AG04450 (cell line): ENCODE results near the gene COASY. TPM values are rescaled to one million over a fixed set of nuclear protein-coding genes. Genes with fewer than 3 reads are reported as not detected.

Source experiments
- CTCF ChIA-PET: fragments of 300-600, 350-600 bp; formaldehyde crosslinking; extraction: SDS; loops from one replicate; lab custom pipeline; 2022; ENCODE audit warnings: antibody characterized with exemption, inconsistent platforms; lab: Charles Lee
- POLR2A ChIA-PET: fragments of 350-600 bp; formaldehyde crosslinking; extraction: SDS; loops from one replicate; lab custom pipeline; 2021; ENCODE audit warnings: antibody characterized with exemption, inconsistent platforms; lab: Yijun Ruan, JAX
- DNase-seq: peaks from one replicate; pipeline ENCODE4 v3.0.0-alpha.2; 2011; ENCODE audit warnings: low read depth, low spot score
- H3K27ac ChIP-seq: one replicate; pipeline ENCODE4 v1.5.1; 2012; ENCODE audit warnings: low read depth, low read length, control low read depth
- H3K27me3 ChIP-seq: one replicate; pipeline ENCODE4 v1.6.0; 2012; ENCODE audit warnings: low read length; ENCODE audit not compliant: control insufficient read depth, insufficient read depth
- H3K4me3 ChIP-seq: 2 replicates; pipeline ENCODE4 v1.5.1; 2011; ENCODE audit warnings: mild to moderate bottlenecking, low read depth, low read length, control low read depth
- H3K9me3 ChIP-seq: 2 replicates; pipeline ENCODE4 v1.5.1; 2012; ENCODE audit warnings: low read length; ENCODE audit not compliant: control insufficient read depth, insufficient read depth
- polyA plus RNA-seq: library from polyadenylated mRNA; depleted of rRNA; stranded (reverse); fragments of >200 nt; gene quantifications from 2 replicates; pipeline ENCODE4 v1.2.3, GENCODE V29; 2011
- TF ChIP-seq, protein P1 (sequence below): IDR thresholded peaks from 2 replicates; pipeline ENCODE4 v1.5.1; 2011; ENCODE audit warnings: low read depth, low read length, control low read depth, inconsistent platforms

The COASY gene
- polyA plus RNA-seq, 1 experiment: 29.4 TPM

DNA sequence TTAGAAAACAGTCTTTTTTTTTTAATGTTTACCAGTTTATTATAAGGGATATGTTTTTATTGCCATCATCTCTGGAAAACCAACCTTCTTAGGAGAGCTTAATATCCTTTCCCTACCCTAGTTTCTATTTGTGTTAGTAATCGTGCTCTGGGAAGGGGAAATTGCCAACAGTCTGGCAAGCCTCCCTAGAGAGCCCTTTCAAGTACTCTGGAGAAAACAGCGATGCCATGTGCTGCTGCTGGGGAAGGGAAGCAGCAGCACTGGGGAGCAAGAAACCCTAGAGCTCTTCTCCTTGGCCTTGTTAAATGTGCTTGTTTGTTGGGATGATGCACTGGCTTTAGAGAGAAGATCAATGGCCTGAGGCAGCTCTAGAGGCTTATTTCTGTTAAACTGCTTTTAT, 37.0 kb downstream of the COASY start:
- POLR2A ChIA-PET: interaction anchor here (0.6 kb wide), 1 partner anchor 70 kb away, joined by 6 read pairs; no protein-coding TSS in a partner anchor
- CTCF ChIA-PET: interaction anchor here (3.2 kb wide), 1 partner anchor 20 kb away, joined by 10 read pairs; no protein-coding TSS in a partner anchor
- no peak for DNase-seq

DNA sequence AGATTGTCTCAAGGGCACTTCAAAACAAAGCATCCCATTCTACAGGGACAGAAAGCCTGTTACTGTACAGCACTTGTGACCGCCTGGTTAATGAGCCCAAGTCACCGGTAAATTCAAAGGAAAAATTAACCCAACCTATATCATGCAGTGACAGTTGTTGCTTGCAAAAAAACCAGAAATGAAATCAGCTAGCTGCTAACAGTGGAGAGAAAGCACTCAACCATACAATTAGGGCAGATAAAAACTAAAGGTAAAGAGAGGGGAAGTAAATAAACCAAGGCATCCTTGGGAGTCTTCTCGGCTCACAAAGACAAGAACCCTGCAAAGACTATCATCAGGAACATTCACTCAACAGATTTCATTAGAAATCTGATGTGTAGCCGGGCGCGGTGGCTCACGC, 41.4 kb downstream of the COASY start:
- Histone ChIP-seq H3K27ac (no peak overlapping the region), H3K27me3 (no peaks in the 10 kb centered on the region), H3K4me3 (no peak overlapping the region), H3K9me3 (no peaks in the 10 kb centered on the region)
- ChIA-PET POLR2A (no interaction called here), CTCF (no interaction called here)
- TF ChIP-seq, protein P1, sequence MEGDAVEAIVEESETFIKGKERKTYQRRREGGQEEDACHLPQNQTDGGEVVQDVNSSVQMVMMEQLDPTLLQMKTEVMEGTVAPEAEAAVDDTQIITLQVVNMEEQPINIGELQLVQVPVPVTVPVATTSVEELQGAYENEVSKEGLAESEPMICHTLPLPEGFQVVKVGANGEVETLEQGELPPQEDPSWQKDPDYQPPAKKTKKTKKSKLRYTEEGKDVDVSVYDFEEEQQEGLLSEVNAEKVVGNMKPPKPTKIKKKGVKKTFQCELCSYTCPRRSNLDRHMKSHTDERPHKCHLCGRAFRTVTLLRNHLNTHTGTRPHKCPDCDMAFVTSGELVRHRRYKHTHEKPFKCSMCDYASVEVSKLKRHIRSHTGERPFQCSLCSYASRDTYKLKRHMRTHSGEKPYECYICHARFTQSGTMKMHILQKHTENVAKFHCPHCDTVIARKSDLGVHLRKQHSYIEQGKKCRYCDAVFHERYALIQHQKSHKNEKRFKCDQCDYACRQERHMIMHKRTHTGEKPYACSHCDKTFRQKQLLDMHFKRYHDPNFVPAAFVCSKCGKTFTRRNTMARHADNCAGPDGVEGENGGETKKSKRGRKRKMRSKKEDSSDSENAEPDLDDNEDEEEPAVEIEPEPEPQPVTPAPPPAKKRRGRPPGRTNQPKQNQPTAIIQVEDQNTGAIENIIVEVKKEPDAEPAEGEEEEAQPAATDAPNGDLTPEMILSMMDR: no peak
- DNase-seq: no peak

More for the DNA sequence above, 37.0 kb downstream of the COASY start:
- TF ChIP-seq, protein P1: no peak
- Histone ChIP-seq H3K27me3 (no peaks in the 10 kb centered on the region), H3K9me3 (no peaks in the 10 kb centered on the region), H3K4me3 (no peak overlapping the region), H3K27ac (no peak overlapping the region)

DNA sequence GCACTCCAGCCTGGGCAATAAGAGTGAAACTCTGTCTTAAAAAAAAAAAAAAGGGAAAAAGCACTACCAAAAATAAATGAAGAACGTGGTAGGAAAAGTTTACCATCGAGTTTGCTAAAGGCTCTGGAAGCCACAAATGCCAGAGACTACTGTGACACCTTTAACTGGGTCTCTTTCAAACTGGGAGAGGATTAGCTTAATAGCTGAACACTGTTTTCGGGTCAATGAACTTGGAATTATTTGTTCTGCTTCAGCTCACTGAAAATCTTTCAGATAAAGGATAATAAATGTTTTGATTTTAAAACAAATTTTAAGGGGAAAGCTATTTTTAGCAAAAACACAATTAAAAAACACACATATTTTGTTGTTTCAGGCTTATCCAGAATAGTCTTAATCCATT, 45.8 kb downstream of the COASY start:
- POLR2A ChIA-PET: interaction anchor here (0.7 to 2.5 kb wide), 3 partner anchors 69 to 396 kb away, joined by 3 to 12 read pairs (median 3); partner anchors contain the start of gene PLEKHH3
- DNase-seq: no peak
- Histone ChIP-seq H3K27ac (no peak overlapping the region), H3K9me3 (no peaks in the 10 kb centered on the region; the same call in 1 of the 2 replicates), H3K27me3 (no peaks in the 10 kb centered on the region), H3K4me3 (peak overlapping the region; percentile 98)
- TF ChIP-seq, protein P1: no peak
- CTCF ChIA-PET: interaction anchor here (0.7 to 1.4 kb wide), 3 partner anchors 22 to 72 kb away, joined by 3 read pairs; no protein-coding TSS in a partner anchor

DNA sequence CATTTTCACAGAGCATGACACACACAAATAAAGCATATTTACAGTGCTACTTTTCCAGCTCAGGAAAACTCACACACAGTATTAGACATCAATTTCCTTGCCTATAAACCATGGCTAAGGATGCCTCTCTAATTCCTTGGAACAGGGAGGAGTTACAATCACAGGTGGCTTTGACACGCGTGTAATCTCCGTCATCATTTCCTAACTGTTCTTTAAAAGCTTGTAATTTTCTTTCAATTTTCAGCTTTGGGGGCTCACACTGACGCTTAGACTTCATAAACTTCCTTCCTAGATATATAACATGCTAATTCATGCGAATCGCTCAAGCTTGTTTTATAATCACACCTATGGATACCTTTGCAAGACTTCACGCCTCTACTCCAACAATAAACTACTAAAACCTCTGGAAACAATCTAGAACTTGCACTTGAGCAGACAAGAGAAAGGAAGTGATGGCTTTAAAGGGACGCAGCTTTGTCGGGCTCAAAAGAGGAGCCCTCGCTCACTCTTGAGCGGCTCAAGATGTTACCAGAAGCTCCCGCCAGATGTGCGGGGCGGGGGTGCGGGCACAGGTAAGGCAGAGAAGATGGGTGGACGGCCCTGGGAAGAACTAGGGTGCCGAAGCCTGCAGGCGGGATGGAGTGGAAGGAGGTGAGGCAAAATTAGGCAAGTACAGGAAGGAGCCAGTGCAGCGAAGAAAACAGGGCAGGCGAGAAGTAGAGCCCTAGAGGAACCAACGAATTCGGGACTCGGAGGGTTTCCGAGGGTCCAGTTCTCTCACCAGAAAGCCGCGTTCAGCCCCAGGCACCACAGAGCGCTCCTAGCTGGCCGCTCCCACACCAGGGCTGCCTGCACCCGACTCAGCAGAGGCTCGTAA, 46.6 kb downstream of the COASY start:
- Histone ChIP-seq H3K9me3 (no peaks in the 10 kb centered on the region; the same call in 1 of the 2 replicates), H3K27ac (peak overlapping the region; percentile 73), H3K27me3 (no peaks in the 10 kb centered on the region), H3K4me3 (peak overlapping the region; percentile 98)
- ChIA-PET CTCF (interaction anchor here (0.7 to 1.9 kb wide), 4 partner anchors 22 to 71 kb away, joined by 3 to 10 read pairs (median 3); partner anchors contain the start of gene PLEKHH3), POLR2A (interaction anchor here (0.5 to 2.5 kb wide), 12 partner anchors 14 to 904 kb away, joined by 3 to 12 read pairs (median 4); partner anchors contain the start of genes BECN1 and PLEKHH3)
- no peak for DNase-seq
- TF ChIP-seq, protein P1: peak; percentile 49; the same call in 1 of the 2 replicates
